H9 (cell line): ENCODE results near the gene SPIRE2. TPM values are rescaled to one million over a fixed set of nuclear protein-coding genes. Genes with fewer than 3 reads are reported as not detected.

Source experiments
- DNase-seq: peaks from one replicate; pipeline ENCODE4 v3.0.0-alpha.2; 2017
- H2AFZ ChIP-seq: one replicate; pipeline ENCODE4 v1.6.1; 2013; ENCODE audit warnings: mild to moderate bottlenecking, low read length, control low read depth, moderate library complexity
- H2AK5ac ChIP-seq: 2 replicates; pipeline ENCODE4 v1.6.1; 2013; ENCODE audit warnings: low read length, control low read depth, mixed read lengths; ENCODE audit not compliant: insufficient read length
- H2BK120ac ChIP-seq: one replicate; pipeline ENCODE4 v1.6.1; 2013; ENCODE audit warnings: low read depth, mild to moderate bottlenecking, low read length, control low read depth, inconsistent platforms; ENCODE audit not compliant: poor library complexity, severe bottlenecking
- H2BK12ac ChIP-seq: 2 replicates; pipeline ENCODE4 v1.6.1; 2013; ENCODE audit warnings: low read length, control low read depth, mixed read lengths, low read depth; ENCODE audit not compliant: insufficient read length
- H2BK15ac ChIP-seq: 2 replicates; pipeline ENCODE4 v1.6.1; 2013; ENCODE audit warnings: low read depth, low read length, control low read depth
- H2BK20ac ChIP-seq: one replicate; pipeline ENCODE4 v1.6.1; 2013; ENCODE audit warnings: low read depth, mild to moderate bottlenecking, low read length, control low read depth, inconsistent platforms; ENCODE audit not compliant: poor library complexity, severe bottlenecking
- H2BK5ac ChIP-seq: 2 replicates; pipeline ENCODE4 v1.6.1; 2013; ENCODE audit warnings: low read length, control low read depth, mixed read lengths; ENCODE audit not compliant: insufficient read length
- H3K14ac ChIP-seq: 2 replicates; pipeline ENCODE4 v1.6.1; 2013; ENCODE audit warnings: low read length, control low read depth; ENCODE audit not compliant: insufficient read depth
- H3K18ac ChIP-seq: 2 replicates; pipeline ENCODE4 v1.6.1; 2013; ENCODE audit warnings: low read depth, mild to moderate bottlenecking, mixed read lengths, low read length, control low read depth; ENCODE audit not compliant: insufficient read length
- H3K23ac ChIP-seq: 2 replicates; pipeline ENCODE4 v1.6.1; 2013; ENCODE audit warnings: low read length, control low read depth, mixed read lengths, low read depth; ENCODE audit not compliant: insufficient read length
- H3K23me2 ChIP-seq: 2 replicates; pipeline ENCODE4 v1.6.1; 2013; ENCODE audit warnings: low read depth, mild to moderate bottlenecking, mixed read lengths, low read length, control low read depth; ENCODE audit not compliant: insufficient read length, poor library complexity, severe bottlenecking
- H3K27ac ChIP-seq: 2 replicates; pipeline ENCODE4 v1.5.1; 2013; ENCODE audit warnings: low read length, control low read depth, mixed read lengths, low read depth; ENCODE audit not compliant: insufficient read length
- H3K27me3 ChIP-seq: 2 replicates; pipeline ENCODE4 v1.6.1; 2013; ENCODE audit warnings: low read length, control low read depth, inconsistent platforms; ENCODE audit not compliant: insufficient read depth
- H3K4ac ChIP-seq: 2 replicates; pipeline ENCODE4 v1.6.1; 2013; ENCODE audit warnings: low read depth, mild to moderate bottlenecking, control low read depth, inconsistent platforms, low read length, moderate library complexity
- H3K4me1 ChIP-seq: 2 replicates; pipeline ENCODE4 v1.6.1; 2013; ENCODE audit warnings: low read length, control low read depth, inconsistent platforms; ENCODE audit not compliant: insufficient read depth
- H3K4me2 ChIP-seq: 2 replicates; pipeline ENCODE4 v1.6.1; 2013; ENCODE audit warnings: low read length, control low read depth, mixed read lengths; ENCODE audit not compliant: insufficient read length, insufficient read depth
- H3K56ac ChIP-seq: 2 replicates; pipeline ENCODE4 v1.6.1; 2013; ENCODE audit warnings: low read depth, mild to moderate bottlenecking, mixed read lengths, low read length, control low read depth; ENCODE audit not compliant: insufficient read length
- H3K79me1 ChIP-seq: 2 replicates; pipeline ENCODE4 v1.6.1; 2013; ENCODE audit warnings: low read depth, mild to moderate bottlenecking, moderate library complexity, low read length, control low read depth, inconsistent platforms; ENCODE audit not compliant: insufficient read depth, poor library complexity, severe bottlenecking
- H3K79me2 ChIP-seq: 2 replicates; pipeline ENCODE4 v1.6.1; 2013; ENCODE audit warnings: low read length, control low read depth, inconsistent platforms; ENCODE audit not compliant: insufficient read depth
- H3K9ac ChIP-seq: 2 replicates; pipeline ENCODE4 v1.6.1; 2013; ENCODE audit warnings: low read length, control low read depth, mixed read lengths; ENCODE audit not compliant: insufficient read length; ENCODE audit errors: extremely low read depth
- H3K9me3 ChIP-seq: one replicate; pipeline ENCODE4 v1.6.1; 2013; ENCODE audit warnings: low read depth, low read length, inconsistent platforms; ENCODE audit not compliant: control insufficient read depth
- H3T11ph ChIP-seq: one replicate; pipeline ENCODE4 v1.6.1; 2013; ENCODE audit warnings: mild to moderate bottlenecking, low read length, control low read depth, inconsistent platforms
- H4K20me1 ChIP-seq: one replicate; pipeline ENCODE4 v1.6.1; 2013; ENCODE audit not compliant: control insufficient read depth, insufficient read length, insufficient read depth
- H4K5ac ChIP-seq: 2 replicates; pipeline ENCODE4 v1.6.1; 2013; ENCODE audit warnings: low read depth, mild to moderate bottlenecking, mixed read lengths, low read length, control low read depth; ENCODE audit not compliant: insufficient read length
- H4K8ac ChIP-seq: replicated peaks from 2 replicates; pipeline ENCODE4 v1.6.1; 2013; ENCODE audit warnings: low read length, control low read depth, mixed read lengths, low read depth; ENCODE audit not compliant: insufficient read length
- H4K91ac ChIP-seq: 2 replicates; pipeline ENCODE4 v1.6.1; 2013; ENCODE audit warnings: low read depth, mild to moderate bottlenecking, moderate library complexity, mixed read lengths, low read length, control low read depth; ENCODE audit not compliant: insufficient read length
- H3K27ac Mint-ChIP-seq, 3 experiments: 2 replicates in 2 of 3; 3 replicates in 1 of 3; pipeline ENCODE4 v1.8.0; 2020 to 2021; ENCODE audit warnings: mixed read lengths in 3 of 3, mild to moderate bottlenecking in 1 of 3, moderate library complexity in 1 of 3
- H3K27me3 Mint-ChIP-seq: 2 replicates; pipeline ENCODE4 v1.8.0; 2021; ENCODE audit warnings: low read depth, mild to moderate bottlenecking, moderate library complexity, mixed read lengths
- H3K36me3 Mint-ChIP-seq, 3 experiments: 2 replicates in 2 of 3; 3 replicates in 1 of 3; pipeline ENCODE4 v1.8.0; 2020 to 2021; ENCODE audit warnings: low read depth in 3 of 3, mixed read lengths in 3 of 3; ENCODE audit not compliant: insufficient read depth in 1 of 3
- H3K4me1 Mint-ChIP-seq, 2 experiments: 2 replicates each; pipeline ENCODE4 v1.8.0; 2020; ENCODE audit warnings: mixed read lengths in 2 of 2
- H3K4me3 Mint-ChIP-seq, 2 experiments: 2 replicates in 1 of 2; 3 replicates in 1 of 2; pipeline ENCODE4 v1.8.0; 2020 to 2021; ENCODE audit warnings: mild to moderate bottlenecking in 2 of 2, mixed read lengths in 2 of 2, moderate library complexity in 1 of 2
- H3K9me3 Mint-ChIP-seq, 2 experiments: 2 replicates in 1 of 2; 3 replicates in 1 of 2; pipeline ENCODE4 v1.8.0; 2020; ENCODE audit warnings: mild to moderate bottlenecking in 2 of 2, mixed read lengths in 2 of 2, moderate library complexity in 1 of 2
- WGBS: extraction: QIAGEN DNeasy Blood & Tissue Kit; methylation state at CpG from one replicate; pipeline ENCODE4 v1.1.7; 2013; ENCODE audit warnings: missing lambda C conversion rate, low lambda C conversion rate, mixed read lengths; ENCODE audit not compliant: insufficient read length; ENCODE audit errors: extremely low coverage; 5-methylcytosine and 5-hydroxymethylcytosine counted together
- total RNA-seq: library from RNA; stranded (reverse); gene quantifications from 2 replicates; pipeline ENCODE4 v1.2.1, GENCODE V29; 2021
- TF ChIP-seq, protein P1 (sequence below): fragments of 200-600 bp; sonication (generic); conservative IDR thresholded peaks from 3 replicates; pipeline ENCODE4 v1.8.0; 2021; ENCODE audit warnings: antibody characterized with exemption, mild to moderate bottlenecking

SPIRE2 gene
- total RNA-seq, 1 experiment from 2014 or later: 6.9 TPM

DNA sequence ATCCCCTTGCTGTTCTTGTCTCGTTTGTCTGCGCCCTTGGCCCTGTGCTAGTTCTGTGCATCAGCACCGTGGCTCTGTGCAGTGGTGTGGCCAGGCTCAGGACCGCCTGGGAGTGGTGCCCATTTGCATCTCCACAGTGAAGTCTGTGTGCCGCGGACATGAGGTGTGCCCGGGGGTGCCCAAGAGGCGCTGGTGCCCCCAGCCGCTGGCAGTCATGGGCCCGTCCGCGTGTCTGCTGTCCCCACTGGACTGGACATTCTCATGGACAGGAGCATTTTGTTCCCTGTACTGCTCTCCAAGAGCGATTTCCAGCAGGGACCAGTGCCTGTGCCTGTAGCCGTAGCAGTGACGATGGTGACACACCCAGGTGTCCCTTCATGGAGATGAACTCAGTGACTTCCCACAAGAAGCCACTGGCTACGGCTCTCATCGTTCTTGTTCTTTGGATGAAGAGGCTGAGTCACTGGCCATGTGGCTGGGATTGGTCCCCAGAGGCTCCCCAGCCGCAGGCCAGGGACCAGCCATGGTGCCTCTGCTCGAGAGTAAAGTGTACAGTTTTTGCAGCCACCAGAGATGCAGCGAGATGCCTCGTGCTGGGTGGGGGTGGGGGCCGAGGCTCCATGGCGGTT is 77.3 kb downstream of the SPIRE2 start:
- H3K4me1 ChIP-seq: no peaks in the 10 kb centered on the region
- no CpG with 5 or more reads among the region's 23 CpGs for WGBS
- no peak overlapping the region for H2BK12ac ChIP-seq
- H3K23ac ChIP-seq: no peak overlapping the region
- no peaks in the 10 kb centered on the region for H4K20me1 ChIP-seq
- TF ChIP-seq, protein P1, sequence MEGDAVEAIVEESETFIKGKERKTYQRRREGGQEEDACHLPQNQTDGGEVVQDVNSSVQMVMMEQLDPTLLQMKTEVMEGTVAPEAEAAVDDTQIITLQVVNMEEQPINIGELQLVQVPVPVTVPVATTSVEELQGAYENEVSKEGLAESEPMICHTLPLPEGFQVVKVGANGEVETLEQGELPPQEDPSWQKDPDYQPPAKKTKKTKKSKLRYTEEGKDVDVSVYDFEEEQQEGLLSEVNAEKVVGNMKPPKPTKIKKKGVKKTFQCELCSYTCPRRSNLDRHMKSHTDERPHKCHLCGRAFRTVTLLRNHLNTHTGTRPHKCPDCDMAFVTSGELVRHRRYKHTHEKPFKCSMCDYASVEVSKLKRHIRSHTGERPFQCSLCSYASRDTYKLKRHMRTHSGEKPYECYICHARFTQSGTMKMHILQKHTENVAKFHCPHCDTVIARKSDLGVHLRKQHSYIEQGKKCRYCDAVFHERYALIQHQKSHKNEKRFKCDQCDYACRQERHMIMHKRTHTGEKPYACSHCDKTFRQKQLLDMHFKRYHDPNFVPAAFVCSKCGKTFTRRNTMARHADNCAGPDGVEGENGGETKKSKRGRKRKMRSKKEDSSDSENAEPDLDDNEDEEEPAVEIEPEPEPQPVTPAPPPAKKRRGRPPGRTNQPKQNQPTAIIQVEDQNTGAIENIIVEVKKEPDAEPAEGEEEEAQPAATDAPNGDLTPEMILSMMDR: no peak
- H3K27me3 Mint-ChIP-seq: no peaks in the 10 kb centered on the region
- DNase-seq: no peak
- peaks cover 7% of the 10 kb centered on the region for H3K9me3 ChIP-seq
- H3K27ac ChIP-seq: no peak overlapping the region
- no peak overlapping the region for H3K14ac ChIP-seq
- no peak overlapping the region for H2AK5ac ChIP-seq
- H2BK20ac ChIP-seq: no peak overlapping the region
- H3K23me2 ChIP-seq: no peaks in the 10 kb centered on the region
- H2AFZ ChIP-seq: no peak overlapping the region
- H3K9ac ChIP-seq: no peak overlapping the region
- H3K4me2 ChIP-seq: no peak overlapping the region
- no peak overlapping the region for H3T11ph ChIP-seq
- H3K9me3 Mint-ChIP-seq: peaks cover 6 to 13% of the 10 kb centered on the region in 2 experiments; a peak in 3 of 5 replicates
- H4K8ac ChIP-seq: no peak overlapping the region
- peaks cover 29 to 50% (median 44%) of the 10 kb centered on the region in 3 experiments; a peak in 6 of 7 replicates for H3K36me3 Mint-ChIP-seq
- no peak overlapping the region for H3K18ac ChIP-seq
- H4K5ac ChIP-seq: no peak overlapping the region
- no peaks in the 10 kb centered on the region for H3K79me1 ChIP-seq
- H2BK5ac ChIP-seq: no peak overlapping the region
- no peaks in the 10 kb centered on the region for H3K27me3 ChIP-seq
- no peaks in the 10 kb centered on the region for H3K79me2 ChIP-seq
- no peak overlapping the region for H3K56ac ChIP-seq
- H2BK120ac ChIP-seq: no peak overlapping the region
- no peak overlapping the region for H2BK15ac ChIP-seq
- H3K4me3 Mint-ChIP-seq: no peak overlapping the region
- no peak overlapping the region for H3K27ac Mint-ChIP-seq
- no peak overlapping the region for H3K4ac ChIP-seq
- H3K4me1 Mint-ChIP-seq: peaks cover 2 to 5% of the 10 kb centered on the region in 2 experiments; a peak in 2 of 4 replicates
- no peak overlapping the region for H4K91ac ChIP-seq
